HG03045 (cell line): ENCODE data around the gene TEX28.
A peak's percentile ranks its signal among the peaks of the same experiment; 100 is the strongest.
"Not testable (repeated sequence)": the region's sequence is repeated elsewhere in the genome, so short reads cannot be mapped to it uniquely, and the experiment has no call there.

ENCODE experiments used
- ATAC-seq: cut with Tn5 transposase; IDR thresholded peaks from one replicate; pipeline ENCODE4 v1.9.1; 2021; ENCODE audit warnings: mild to moderate bottlenecking, moderate library complexity; ENCODE audit not compliant: unreplicated experiment

TEX28 gene

GRCh38 chrX:154312116-154312515 is 17.2 kb upstream of the TEX28 start:
- no peak for ATAC-seq

DNA sequence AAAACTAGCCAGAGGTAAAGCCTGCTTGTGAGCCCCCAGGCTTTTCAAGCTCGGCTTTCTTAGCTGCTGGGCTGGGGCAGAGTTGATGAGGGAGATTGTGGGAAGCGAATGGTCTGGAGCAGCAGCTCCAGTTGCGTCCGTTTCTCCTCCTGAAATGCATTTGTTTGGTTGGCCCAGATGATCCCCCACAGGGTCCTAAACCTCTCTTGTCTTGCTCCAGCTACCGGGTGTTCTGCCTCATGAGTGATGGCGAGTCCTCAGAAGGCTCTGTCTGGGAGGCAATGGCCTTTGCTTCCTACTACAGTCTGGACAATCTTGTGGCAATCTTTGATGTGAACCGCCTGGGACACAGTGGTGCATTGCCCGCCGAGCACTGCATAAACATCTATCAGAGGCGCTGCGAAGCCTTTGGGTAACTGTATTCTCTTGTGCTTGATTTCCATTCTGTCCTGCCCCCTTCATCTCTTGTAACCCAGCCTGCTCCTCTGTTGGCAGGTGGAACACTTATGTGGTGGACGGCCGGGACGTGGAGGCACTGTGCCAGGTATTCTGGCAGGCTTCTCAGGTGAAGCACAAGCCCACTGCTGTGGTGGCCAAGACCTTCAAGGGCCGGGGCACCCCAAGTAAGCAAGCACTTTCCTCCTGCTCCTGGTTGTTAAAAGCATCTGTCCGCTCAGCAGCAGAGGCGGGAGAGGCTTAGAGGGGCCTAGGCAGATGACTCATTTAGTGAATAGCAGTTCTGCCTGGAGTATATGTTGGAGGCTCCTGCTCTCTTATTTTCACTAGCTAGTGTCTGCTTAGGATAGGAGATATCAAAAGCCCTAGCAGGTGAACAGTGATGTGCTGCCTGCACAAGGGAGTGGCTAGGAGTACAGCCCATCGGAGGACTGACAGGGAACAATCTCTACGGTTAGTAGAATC is 16.0 kb upstream of the TEX28 start:
- ATAC-seq = no peak

- ATAC-seq = no peak
Measured at GRCh38 chrX:154309041-154309775, 14.3 kb upstream of the TEX28 start.

DNA sequence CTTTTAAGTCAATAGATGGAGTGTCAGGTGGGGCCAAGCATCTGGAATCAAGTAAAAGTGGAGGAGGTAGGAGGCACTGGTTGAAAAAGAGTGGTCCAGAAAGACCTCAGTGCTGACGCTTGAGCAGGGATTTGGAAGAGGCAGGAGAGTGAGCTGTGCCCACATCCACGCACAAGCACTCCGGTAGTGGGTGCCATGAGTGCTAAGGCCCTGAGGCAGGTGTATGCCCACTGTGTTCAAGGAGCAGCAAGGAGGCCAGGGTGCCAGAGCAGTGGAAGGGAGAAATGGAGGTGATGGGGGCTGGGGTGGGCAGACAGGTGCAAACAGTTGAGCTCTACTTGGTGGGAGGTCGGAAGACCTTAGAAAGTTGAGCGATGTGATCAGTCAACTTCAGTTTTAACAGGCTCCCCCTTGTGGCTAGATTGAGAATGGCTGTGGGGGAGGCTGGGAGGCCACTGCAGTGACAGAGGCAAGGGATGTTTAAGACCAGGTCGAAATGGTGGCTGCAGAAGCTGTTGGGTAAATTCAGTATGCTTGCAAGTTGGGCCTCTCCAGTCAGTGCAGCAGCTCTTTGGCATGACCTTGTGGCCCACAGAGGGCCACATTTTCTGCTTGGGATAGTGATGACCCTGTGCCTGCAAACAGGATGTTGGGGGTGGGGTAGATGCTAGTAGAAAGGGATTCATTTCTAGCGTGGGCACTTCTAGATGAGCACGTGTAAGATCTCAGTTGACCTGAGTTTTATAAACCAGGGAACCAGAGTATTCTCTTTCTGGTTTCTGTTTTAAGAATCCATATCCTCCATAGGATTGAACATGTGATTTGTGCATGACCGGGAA is 13.4 kb upstream of the TEX28 start:
- ATAC-seq = no peak

GRCh38 chrX:154307202-154307601 is 12.3 kb upstream of the TEX28 start:
- no peak for ATAC-seq

- no peak for ATAC-seq
Measured at GRCh38 chrX:154305541-154306205, 10.7 kb upstream of the TEX28 start.

GRCh38 chrX:154304846-154305245 is 9.9 kb upstream of the TEX28 start:
- ATAC-seq = no peak

DNA sequence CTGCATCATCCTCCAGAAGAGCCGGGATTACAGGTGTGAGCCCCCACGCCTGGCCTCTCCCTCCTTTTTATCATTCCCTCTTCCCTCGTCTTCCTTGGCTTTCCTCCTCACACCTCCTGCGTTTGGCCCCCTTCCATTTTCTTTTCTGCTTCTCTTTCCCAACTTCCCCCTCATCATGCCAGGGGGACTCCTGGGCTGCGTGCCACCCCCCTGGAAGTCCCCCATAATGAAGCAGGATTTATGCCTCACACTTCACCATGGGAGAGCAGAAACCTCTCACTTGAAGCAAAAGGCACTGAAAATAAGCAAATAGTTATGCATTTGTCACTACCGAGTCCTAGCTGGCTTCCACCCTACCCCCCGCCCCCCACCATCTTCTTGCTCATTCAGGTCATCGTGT is 8.6 kb upstream of the TEX28 start:
- no peak for ATAC-seq

DNA sequence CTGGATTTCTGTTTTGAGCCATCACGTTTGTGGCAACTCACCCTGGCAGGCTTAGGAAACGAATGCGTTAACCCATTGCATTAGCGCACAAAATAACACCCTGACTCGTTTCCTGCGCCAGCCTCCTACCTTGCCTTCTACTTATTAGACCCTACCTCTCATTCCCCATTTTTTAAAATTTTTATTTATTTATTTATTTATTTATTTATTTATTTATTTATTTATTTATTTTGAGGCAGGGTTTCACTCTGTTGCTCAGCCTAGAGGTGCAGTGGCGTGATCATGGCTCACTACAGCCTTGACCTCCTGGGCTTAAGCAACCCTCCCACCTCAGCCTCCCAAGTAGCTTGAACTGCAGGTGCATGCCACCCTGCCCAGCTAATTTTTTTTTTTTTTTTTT is 8.1 kb upstream of the TEX28 start:
- not testable (repeated sequence) for ATAC-seq

DNA sequence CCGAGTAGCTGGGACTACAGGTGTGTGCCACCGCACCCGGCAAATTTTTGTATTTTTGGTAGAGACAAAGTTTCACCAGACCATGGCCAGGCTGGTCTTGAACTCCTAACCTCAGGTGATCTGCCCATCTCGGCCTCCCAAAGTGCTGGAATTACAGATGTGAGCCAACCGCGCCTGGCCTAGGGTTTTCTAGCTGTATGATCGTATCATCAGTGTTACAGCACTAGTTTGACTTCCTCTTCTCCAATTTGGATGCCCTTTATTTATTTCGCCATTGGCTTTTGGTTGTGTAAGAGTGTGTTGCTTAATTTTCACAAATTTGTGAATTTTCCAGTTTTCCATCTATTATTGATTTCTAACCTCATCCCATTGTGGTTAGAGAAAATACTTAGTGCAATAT is 5.9 kb upstream of the TEX28 start:
- no peak for ATAC-seq

DNA sequence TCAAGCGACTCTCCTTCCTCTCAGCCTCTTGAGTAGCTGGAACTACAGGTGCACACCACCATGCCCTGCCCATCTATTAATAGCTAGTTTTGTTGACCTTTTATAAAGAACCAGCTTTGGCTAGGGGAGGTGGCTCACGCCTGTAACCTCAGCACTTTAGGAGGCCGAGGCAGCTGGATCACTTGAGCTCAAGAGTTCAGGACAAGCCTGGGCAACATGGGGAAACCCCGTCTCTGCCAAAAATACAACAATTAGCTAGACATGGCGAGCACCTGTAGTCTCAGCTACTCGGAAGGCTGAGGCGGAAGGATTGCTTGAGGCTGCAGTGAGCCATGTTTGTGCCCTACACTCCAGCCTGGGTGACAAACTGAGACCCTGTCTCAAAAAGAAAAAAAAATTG is 3.4 kb upstream of the TEX28 start:
- no peak for ATAC-seq

GRCh38 chrX:154296731-154297130 is 1.8 kb upstream of the TEX28 start:
- no peak for ATAC-seq

GRCh38 chrX:154295664-154296310 is 863 bp upstream of the TEX28 start, which contains the start of gene TKTL1:
TKTL1 (plus strand) TSS chrX:154295795; CDS start chrX:154295860, 65 bp downstream.
- ATAC-seq = no peak

DNA sequence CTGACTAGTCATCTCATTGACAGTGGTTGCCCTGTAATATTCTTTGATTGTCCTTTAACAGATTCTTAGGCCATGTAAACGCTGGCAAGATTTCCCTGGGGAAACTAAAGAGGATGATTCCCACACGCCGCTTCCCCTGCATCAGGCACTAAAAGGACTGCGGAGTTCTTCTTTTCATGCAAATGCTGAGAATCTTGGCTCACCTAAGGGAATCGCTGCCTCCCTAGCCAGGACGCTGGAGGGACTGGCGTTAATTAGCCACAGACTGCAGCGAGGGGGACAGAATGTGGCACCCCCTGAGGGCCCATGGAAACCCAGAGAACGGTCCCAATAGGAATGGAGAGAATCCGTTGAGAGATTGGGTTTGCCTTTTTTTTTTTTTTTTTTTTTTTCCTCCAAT is 8.5 kb downstream of the TEX28 start:
- ATAC-seq = not testable (repeated sequence)

DNA sequence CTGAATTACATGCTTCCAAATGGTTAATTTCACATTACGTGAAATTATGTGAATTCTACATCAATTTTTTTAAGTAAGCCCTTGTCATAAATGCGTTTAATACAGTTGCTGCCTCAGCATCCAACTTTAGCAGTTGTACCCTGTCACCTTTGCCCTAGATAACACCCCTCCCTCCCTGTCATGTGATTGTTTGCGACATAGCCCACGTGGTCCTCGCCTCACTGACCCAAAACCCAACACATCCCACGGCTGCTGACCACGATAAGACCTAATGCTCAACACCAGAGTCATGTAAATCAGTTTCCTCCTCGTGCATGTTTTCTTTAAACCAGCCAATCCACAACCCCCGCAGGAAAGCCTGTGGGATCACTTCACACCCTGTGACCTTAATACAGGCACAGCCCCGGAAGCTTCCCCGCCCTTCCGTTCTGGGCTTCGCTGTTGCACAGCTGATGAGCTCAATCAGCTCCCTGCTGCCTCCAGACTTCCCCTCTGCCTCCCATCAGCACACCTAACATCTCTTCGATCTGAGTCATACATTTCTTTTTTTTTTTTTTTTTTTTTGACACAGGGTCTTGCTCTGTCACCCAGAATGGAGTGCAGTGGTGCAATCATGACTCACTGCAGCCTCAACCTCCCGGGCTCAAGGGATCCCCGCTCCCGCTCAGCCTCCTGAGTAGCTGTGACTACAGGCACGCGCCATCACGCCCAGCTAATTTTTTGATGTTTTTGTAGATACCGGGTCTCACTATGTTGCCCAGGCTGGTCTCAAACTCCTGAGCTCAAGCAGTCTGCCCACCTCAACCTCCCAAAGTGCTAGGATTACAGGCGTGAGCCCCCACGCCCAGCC is 10.2 kb downstream of the TEX28 start:
- ATAC-seq = peak; percentile 53

- not testable (repeated sequence) for ATAC-seq
Measured at GRCh38 chrX:154269245-154269644, 25.7 kb downstream of the TEX28 start.

GRCh38 chrX:154263072-154263471 is 31.9 kb downstream of the TEX28 start:
- ATAC-seq = not testable (repeated sequence)

DNA sequence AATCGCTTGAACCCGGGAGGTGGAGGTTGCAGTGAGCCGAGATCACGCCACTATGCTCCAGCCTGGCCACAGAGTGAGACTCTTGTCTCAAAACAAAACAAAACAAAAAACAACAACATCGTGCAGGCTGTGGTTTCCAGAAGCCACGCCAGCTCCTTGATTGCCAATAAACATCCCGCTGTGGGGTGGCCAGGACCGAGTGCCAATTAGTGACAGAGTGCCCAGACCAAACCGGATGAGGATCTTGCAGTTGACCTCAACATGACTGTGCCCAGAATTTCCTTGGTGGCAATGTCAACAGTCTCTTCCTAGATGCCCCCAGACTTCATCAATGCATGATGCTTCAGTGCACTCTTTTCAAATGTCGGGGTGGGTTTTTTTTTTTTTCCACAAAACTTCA is 36.2 kb downstream of the TEX28 start:
- not testable (repeated sequence) for ATAC-seq

DNA sequence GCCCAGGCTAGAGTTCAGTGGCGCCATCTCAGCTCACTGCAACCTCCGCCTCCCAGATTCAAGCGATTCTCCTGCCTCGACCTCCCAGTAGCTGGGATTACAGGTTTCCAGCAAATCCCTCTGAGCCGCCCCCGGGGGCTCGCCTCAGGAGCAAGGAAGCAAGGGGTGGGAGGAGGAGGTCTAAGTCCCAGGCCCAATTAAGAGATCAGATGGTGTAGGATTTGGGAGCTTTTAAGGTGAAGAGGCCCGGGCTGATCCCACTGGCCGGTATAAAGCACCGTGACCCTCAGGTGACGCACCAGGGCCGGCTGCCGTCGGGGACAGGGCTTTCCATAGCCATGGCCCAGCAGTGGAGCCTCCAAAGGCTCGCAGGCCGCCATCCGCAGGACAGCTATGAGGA is 37.6 kb downstream of the TEX28 start, which contains the start of gene OPN1MW3:
Gene OPN1MW3 (plus strand): TSS at position 301 of the 400 bp plus-strand sequence. CDS start 38 bp downstream, at position 339.
- ATAC-seq = not testable (repeated sequence)
